Suprapubic skin (tissue), 4 donors: ENCODE data around the gene MT1A. TPM values are rescaled to one million over a fixed set of nuclear protein-coding genes. Genes with fewer than 3 reads are reported as not detected.
A peak's percentile ranks its signal among the peaks of the same experiment; 100 is the strongest.

Experiments
- DNase-seq, 2 donors: peaks; one replicate each; pipeline ENCODE4 v3.0.0-alpha.2; 2019; ENCODE audit warnings: low spot score in 2 of 2
- H3K27ac ChIP-seq: fragments of 200-600 bp; sonication (generic); one replicate; pipeline ENCODE4 v1.5.1; 2019
- H3K27me3 ChIP-seq: fragments of 200-600 bp; sonication (generic); one replicate; pipeline ENCODE4 v1.5.1; 2019
- H3K36me3 ChIP-seq: fragments of 200-600 bp; sonication (generic); one replicate; pipeline ENCODE4 v1.5.1; 2019
- H3K4me1 ChIP-seq: fragments of 200-600 bp; sonication (generic); one replicate; pipeline ENCODE4 v1.5.1; 2019
- H3K4me3 ChIP-seq: fragments of 200-600 bp; sonication (generic); one replicate; pipeline ENCODE4 v1.5.1; 2019; ENCODE audit warnings: mild to moderate bottlenecking
- H3K9me3 ChIP-seq: fragments of 200-600 bp; sonication (generic); one replicate; pipeline ENCODE4 v1.5.1; 2019
- EP300 ChIP-seq: sonication (generic); formaldehyde crosslinking; IDR thresholded peaks from one replicate; pipeline ENCODE4 v1.6.1; 2017; ENCODE audit warnings: antibody characterized with exemption
- POLR2A ChIP-seq, 2 donors: fragments of 450-650 bp; IDR thresholded peaks; one replicate each; pipeline ENCODE4 v1.6.1; 2017; ENCODE audit warnings: antibody characterized with exemption in 2 of 2, mild to moderate bottlenecking in 2 of 2, moderate library complexity in 2 of 2
- POLR2AphosphoS5 ChIP-seq, 3 donors: sonication (generic); formaldehyde crosslinking; IDR thresholded peaks; one replicate each; pipeline ENCODE4 v1.6.1; 2017; ENCODE audit warnings: antibody characterized with exemption in 3 of 3
- WGBS: methylation state at CpG from one replicate; pipeline ENCODE4 v1.1.5; 2018; 5-methylcytosine and 5-hydroxymethylcytosine counted together
- total RNA-seq, 4 donors: library from RNA; depleted of rRNA; stranded (reverse); fragments of >200 nt; gene quantifications; one replicate each; pipeline ENCODE4 v1.1.0, GENCODE V29; 2016
- TF ChIP-seq, protein P1 (sequence below), 2 donors: fragments of 200-600 bp in 1 of 2; fragments of 450-650 bp in 1 of 2; sonication (generic) in 1 of 2; IDR thresholded peaks; one replicate each; pipeline ENCODE4 v1.5.1; 2016 to 2019; ENCODE audit warnings: antibody characterized with exemption in 2 of 2, mild to moderate bottlenecking in 1 of 2, moderate library complexity in 1 of 2

MT1A gene
- total RNA-seq, 4 donors from 2014 or later = 5.2 to 93.7 (median 29.4) TPM

DNA sequence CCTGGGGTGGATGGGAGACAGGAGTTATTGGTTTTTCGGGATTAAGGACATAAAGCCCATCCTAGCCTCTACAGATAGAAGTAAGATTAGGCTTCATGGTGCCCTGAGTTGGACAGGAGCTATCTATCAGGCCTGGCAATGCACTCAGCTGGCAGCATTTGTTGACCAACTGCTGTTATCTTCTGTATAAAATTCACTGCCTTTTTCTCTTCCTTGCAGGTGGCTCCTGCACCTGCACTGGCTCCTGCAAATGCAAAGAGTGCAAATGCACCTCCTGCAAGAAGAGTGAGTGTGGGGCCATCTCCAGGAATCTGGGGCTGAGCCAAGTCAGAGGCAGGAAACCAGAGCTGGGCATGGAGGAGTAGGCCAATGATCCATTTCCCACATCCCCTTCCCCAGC lies 579 bp downstream of the MT1A start:
- Histone ChIP-seq H3K27me3 (peaks cover 42% of the 10 kb centered on the region), H3K4me1 (peaks cover 40% of the 10 kb centered on the region), H3K27ac (peak overlapping the region; percentile 74), H3K9me3 (no peaks in the 10 kb centered on the region), H3K36me3 (no peaks in the 10 kb centered on the region), H3K4me3 (no peak overlapping the region)
- no peak for TF ChIP-seq POLR2A (IDR thresholded peaks at IDR 0.05)
- no peak for TF ChIP-seq EP300
- TF ChIP-seq POLR2AphosphoS5 (IDR thresholded peaks at IDR 0.05) = no peak
- TF ChIP-seq, protein P1, sequence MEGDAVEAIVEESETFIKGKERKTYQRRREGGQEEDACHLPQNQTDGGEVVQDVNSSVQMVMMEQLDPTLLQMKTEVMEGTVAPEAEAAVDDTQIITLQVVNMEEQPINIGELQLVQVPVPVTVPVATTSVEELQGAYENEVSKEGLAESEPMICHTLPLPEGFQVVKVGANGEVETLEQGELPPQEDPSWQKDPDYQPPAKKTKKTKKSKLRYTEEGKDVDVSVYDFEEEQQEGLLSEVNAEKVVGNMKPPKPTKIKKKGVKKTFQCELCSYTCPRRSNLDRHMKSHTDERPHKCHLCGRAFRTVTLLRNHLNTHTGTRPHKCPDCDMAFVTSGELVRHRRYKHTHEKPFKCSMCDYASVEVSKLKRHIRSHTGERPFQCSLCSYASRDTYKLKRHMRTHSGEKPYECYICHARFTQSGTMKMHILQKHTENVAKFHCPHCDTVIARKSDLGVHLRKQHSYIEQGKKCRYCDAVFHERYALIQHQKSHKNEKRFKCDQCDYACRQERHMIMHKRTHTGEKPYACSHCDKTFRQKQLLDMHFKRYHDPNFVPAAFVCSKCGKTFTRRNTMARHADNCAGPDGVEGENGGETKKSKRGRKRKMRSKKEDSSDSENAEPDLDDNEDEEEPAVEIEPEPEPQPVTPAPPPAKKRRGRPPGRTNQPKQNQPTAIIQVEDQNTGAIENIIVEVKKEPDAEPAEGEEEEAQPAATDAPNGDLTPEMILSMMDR (IDR thresholded peaks at IDR 0.05) = no peak
- no peak for DNase-seq
- WGBS = 90% methylated on average over 1 of the region's 1 CpG

DNA sequence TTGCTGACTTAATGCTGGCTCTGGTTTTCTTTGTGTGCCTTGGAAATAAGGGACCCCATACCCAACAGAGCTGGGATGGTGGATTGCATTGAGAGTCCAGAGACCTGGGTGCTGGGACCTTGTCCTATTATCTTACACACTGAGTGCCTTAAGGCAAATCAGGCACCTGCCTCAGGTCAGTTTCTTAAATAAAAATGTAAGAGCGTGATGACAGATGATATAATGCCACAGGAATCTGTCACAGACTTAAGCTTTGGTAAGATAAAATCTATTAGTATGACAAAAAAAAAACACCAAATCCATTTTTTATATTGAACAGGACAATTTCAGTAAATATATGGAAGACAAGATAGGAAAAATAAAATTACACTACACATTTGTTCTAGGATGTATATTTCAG lies 1.6 kb downstream of the MT1A start:
- Histone ChIP-seq H3K27ac (no peak overlapping the region), H3K9me3 (no peaks in the 10 kb centered on the region), H3K4me3 (no peak overlapping the region), H3K27me3 (peaks cover 34% of the 10 kb centered on the region), H3K36me3 (no peaks in the 10 kb centered on the region), H3K4me1 (peaks cover 38% of the 10 kb centered on the region)
- WGBS = 82% methylated on average over 1 of the region's 1 CpG
- TF ChIP-seq EP300 = no peak
- TF ChIP-seq POLR2A (IDR thresholded peaks at IDR 0.05) = no peak
- TF ChIP-seq, protein P1 (IDR thresholded peaks at IDR 0.05) = no peak
- no peak for TF ChIP-seq POLR2AphosphoS5 (IDR thresholded peaks at IDR 0.05)
- DNase-seq = no peak

DNA sequence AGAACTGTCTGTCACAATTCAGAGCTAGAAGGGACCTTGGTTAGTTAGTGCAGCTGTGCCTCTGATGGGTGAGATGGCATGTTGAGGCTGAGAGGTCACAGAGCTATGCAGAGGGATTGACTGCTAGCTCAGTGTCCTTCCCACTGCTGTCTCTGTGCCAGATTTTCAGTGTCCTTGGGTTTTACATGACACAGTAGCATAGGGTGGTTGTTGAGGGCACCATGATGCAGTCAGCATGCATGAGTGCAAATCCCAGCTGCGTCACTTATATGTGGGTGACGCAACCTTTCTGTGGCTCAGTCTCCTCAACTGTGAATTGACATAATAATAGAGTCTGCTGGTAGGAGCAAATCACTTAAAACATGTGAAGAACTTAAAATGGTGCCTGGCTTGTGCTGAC lies 2.7 kb downstream of the MT1A start:
- 65% methylated on average over 2 of the region's 2 CpGs for WGBS
- H3K4me3 ChIP-seq = no peak overlapping the region
- TF ChIP-seq POLR2A (IDR thresholded peaks at IDR 0.05) = no peak
- TF ChIP-seq POLR2AphosphoS5 (IDR thresholded peaks at IDR 0.05) = no peak
- no peak for TF ChIP-seq EP300
- TF ChIP-seq, protein P1 (IDR thresholded peaks at IDR 0.05) = no peak
- peaks cover 25% of the 10 kb centered on the region for H3K27me3 ChIP-seq
- no peaks in the 10 kb centered on the region for H3K36me3 ChIP-seq
- no peak overlapping the region for H3K27ac ChIP-seq
- DNase-seq = no peak
- no peaks in the 10 kb centered on the region for H3K9me3 ChIP-seq
- H3K4me1 ChIP-seq = peaks cover 31% of the 10 kb centered on the region

DNA sequence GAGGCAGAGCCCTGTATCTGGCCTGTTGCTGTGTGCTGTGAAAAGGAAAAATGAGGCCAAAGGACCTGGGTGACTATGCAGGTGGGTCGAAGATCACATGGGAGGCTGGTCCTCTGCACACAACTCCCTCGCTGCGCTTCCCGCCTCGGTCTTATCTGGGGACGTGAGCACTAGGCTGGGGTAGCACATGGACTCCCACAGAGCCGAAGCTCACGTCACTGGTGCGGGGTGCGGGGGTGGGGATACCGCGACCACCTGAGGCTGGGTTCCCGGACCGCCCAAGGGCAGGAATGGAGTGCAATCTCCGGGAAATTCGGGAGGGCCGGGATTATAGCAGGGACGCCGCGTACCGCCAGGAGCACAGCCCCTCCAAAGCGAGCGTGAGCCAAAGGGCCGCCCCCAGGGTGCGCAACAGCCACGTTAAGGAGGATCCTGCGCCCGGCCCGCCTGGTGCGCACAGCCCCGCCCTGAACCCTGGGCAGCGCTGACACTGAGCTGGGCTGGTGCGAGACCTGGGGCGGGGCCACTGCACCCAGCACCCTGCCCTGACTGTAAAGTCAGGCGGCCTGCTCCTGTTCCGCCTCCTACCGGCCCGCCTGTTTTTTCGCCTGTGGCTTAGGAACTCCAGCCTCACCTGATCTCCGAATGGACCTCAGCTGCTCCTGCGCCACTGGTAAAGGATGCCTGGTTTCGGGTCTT lies 4.8 kb downstream of the MT1A start:
- Histone ChIP-seq H3K9me3 (no peaks in the 10 kb centered on the region), H3K36me3 (no peaks in the 10 kb centered on the region), H3K4me1 (peaks cover 27% of the 10 kb centered on the region), H3K27me3 (peaks cover 22% of the 10 kb centered on the region), H3K27ac (peak overlapping the region; percentile 62), H3K4me3 (peak overlapping the region; percentile 41)
- TF ChIP-seq POLR2AphosphoS5 (IDR thresholded peaks at IDR 0.05) (peak in 1 of 3 donors; percentile 60), POLR2A (IDR thresholded peaks at IDR 0.05) (no peak), EP300 (no peak)
- TF ChIP-seq, protein P1 (IDR thresholded peaks at IDR 0.05) = peak; percentile 18 to 21
- DNase-seq = peak in 1 of 2 donors; percentile 88
- WGBS = 22% methylated on average over 33 of the region's 42 CpGs

DNA sequence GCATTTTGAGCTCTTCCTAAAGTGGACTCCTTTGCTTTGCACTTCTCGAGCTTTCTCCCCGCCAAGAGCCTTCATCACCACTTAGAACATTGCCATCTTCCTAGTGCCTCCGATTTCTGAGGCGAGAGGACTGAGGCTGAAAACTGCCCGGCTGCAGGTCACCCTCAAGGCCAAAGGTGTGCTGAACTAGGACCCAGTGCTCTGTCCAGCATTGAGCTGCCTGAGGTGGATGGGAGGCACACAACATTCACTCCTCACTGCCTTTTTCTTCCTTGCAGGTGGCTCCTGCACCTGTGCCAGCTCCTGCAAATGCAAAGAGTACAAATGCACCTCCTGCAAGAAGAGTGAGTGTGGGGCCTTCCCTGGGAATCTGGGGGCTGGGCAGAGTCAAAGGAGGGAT lies 5.4 kb downstream of the MT1A start:
- Histone ChIP-seq H3K4me3 (peak overlapping the region; percentile 41), H3K27me3 (peaks cover 22% of the 10 kb centered on the region), H3K9me3 (no peaks in the 10 kb centered on the region), H3K36me3 (no peaks in the 10 kb centered on the region), H3K27ac (no peak overlapping the region), H3K4me1 (peaks cover 21% of the 10 kb centered on the region)
- WGBS = 86% methylated on average over 4 of the region's 5 CpGs
- TF ChIP-seq EP300 = no peak
- DNase-seq = no peak
